K562 (cell line): ENCODE results near the gene FANCC. TPM values are rescaled to one million over a fixed set of nuclear protein-coding genes. Genes with fewer than 3 reads are reported as not detected.

Experiments used
- ATAC-seq: fragments of 200-7000 bp; cut with Tn5 transposase; 3 replicates; pipeline ENCODE4 v1.9.1; 2020; ENCODE audit warnings: moderate library complexity
- BruUV-seq: library from RNA; stranded (reverse); fragments of 400-500 nt; replicated peaks from 2 replicates; lab custom pipeline; 2021; lab: Mats Ljungman, UMichigan
- CTCF ChIA-PET: fragments of 300-600 bp; formaldehyde crosslinking; extraction: SDS; loops from one replicate; lab custom pipeline; 2021; ENCODE audit warnings: low intra/inter-chr PET ratio; lab: Yijun Ruan, JAX
- POLR2A ChIA-PET: fragments of 300-600, 350-650 bp; sonication (Branson Sonifier 250); formaldehyde crosslinking; extraction: SDS; loops from one replicate; lab custom pipeline; 2021; ENCODE audit warnings: antibody characterized with exemption, inconsistent platforms; lab: Yijun Ruan, JAX
- DNase-seq, 4 experiments: peaks; one replicate each; pipeline versions ENCODE4 v3.0.0 to v3.0.0-alpha.2; 2011 to 2018; ENCODE audit warnings: low spot score in 3 of 4, mixed read lengths in 3 of 4; ENCODE audit errors: extremely low read depth in 1 of 4
- FAIRE-seq: peaks from 2 replicates; lab custom pipeline; 2011; peaks lifted over from hg19 to GRCh38; lab: Jason Lieb, UNC
- H2AFZ ChIP-seq: 2 replicates; pipeline ENCODE4 v1.6.0; 2011; ENCODE audit warnings: low read depth, low read length, control low read depth, inconsistent platforms
- H3K27ac ChIP-seq: fragments of 200-600 bp; 3 replicates; pipeline ENCODE4 v1.8.0; 2011; ENCODE audit warnings: low read depth, mild to moderate bottlenecking, control low read depth, inconsistent platforms, low read length, moderate library complexity, mixed read lengths; ENCODE audit errors: extremely low read depth
- H3K27me3 ChIP-seq, 2 experiments: fragments of 300-600 bp in 1 of 2; 2 replicates in 1 of 2; 3 replicates in 1 of 2; pipeline versions ENCODE4 v1.6.0 to v1.8.0; 2011; ENCODE audit warnings: inconsistent platforms in 2 of 2, low read length in 2 of 2, mild to moderate bottlenecking in 1 of 2, mixed read lengths in 1 of 2, moderate library complexity in 1 of 2; ENCODE audit not compliant: control insufficient read depth in 2 of 2, insufficient read depth in 2 of 2
- H3K36me3 ChIP-seq: fragments of 300-600 bp; 3 replicates; pipeline ENCODE4 v1.8.0; 2011; ENCODE audit warnings: mild to moderate bottlenecking, low read length, inconsistent platforms; ENCODE audit not compliant: control insufficient read depth, insufficient read depth
- H3K4me1 ChIP-seq, 2 experiments: fragments of 200-600 bp in 1 of 2; replicated peaks in 1 of 2; 2 replicates in 1 of 2; 3 replicates in 1 of 2; pipeline versions ENCODE4 v1.5.1 to v1.8.0; 2011; ENCODE audit warnings: inconsistent platforms in 2 of 2, low read length in 2 of 2, mild to moderate bottlenecking in 1 of 2, mixed read lengths in 1 of 2, moderate library complexity in 1 of 2; ENCODE audit not compliant: control insufficient read depth in 2 of 2, insufficient read depth in 2 of 2
- H3K4me2 ChIP-seq: 2 replicates; pipeline ENCODE4 v1.6.1; 2011; ENCODE audit warnings: low read length, control low read depth, inconsistent platforms, mixed read lengths; ENCODE audit not compliant: insufficient read depth
- H3K4me3 ChIP-seq: fragments of 200-600 bp; sonication (generic), shearing (Covaris generic); 2 replicates; pipeline ENCODE4 v1.5.1; 2016; ENCODE audit warnings: control low read depth, inconsistent platforms
- H3K79me2 ChIP-seq: fragments of 200-600 bp; 3 replicates; pipeline ENCODE4 v1.8.0; 2011; ENCODE audit warnings: low read length, inconsistent platforms; ENCODE audit not compliant: control insufficient read depth, insufficient read depth
- H3K9ac ChIP-seq, 2 experiments: 2 replicates each; pipeline versions ENCODE4 v1.6.0 to v1.6.1; 2011; ENCODE audit warnings: low read depth in 2 of 2, low read length in 2 of 2, control low read depth in 1 of 2, inconsistent platforms in 1 of 2, mild to moderate bottlenecking in 1 of 2, mixed read lengths in 1 of 2; ENCODE audit not compliant: insufficient read depth in 1 of 2
- H3K9me1 ChIP-seq: one replicate; pipeline ENCODE4 v1.6.0; 2011; ENCODE audit warnings: inconsistent platforms, mild to moderate bottlenecking, low read length, moderate library complexity; ENCODE audit not compliant: control insufficient read depth, insufficient read depth
- H3K9me3 ChIP-seq: replicated peaks from 2 replicates; pipeline ENCODE4 v1.5.1; 2011; ENCODE audit warnings: low read depth, low read length, inconsistent platforms; ENCODE audit not compliant: control insufficient read depth, insufficient read depth
- H4K20me1 ChIP-seq: replicated peaks from 2 replicates; pipeline ENCODE4 v1.6.1; 2011; ENCODE audit warnings: low read length, inconsistent platforms, mixed read lengths; ENCODE audit not compliant: control insufficient read depth, insufficient read depth
- CBX8 ChIP-seq: fragments of 200-600 bp; sonication (generic); IDR thresholded peaks from 2 replicates; pipeline ENCODE4 v1.6.1; 2012; ENCODE audit warnings: borderline replicate concordance, mixed run types, low read depth, mild to moderate bottlenecking, moderate library complexity, mixed read lengths, low read length, control low read depth, inconsistent platforms; ENCODE audit not compliant: poor library complexity, severe bottlenecking; ENCODE audit errors: extremely low read depth
- MECOM ChIP-seq: fragments of 250-450 bp; sonication (Bioruptor Pico); IDR thresholded peaks from 2 replicates; pipeline ENCODE4 v1.8.0; 2022; ENCODE audit warnings: inconsistent platforms
- MEIS2 ChIP-seq: fragments of 450-650 bp; IDR thresholded peaks from 2 replicates; pipeline ENCODE4 v1.6.1; 2014; ENCODE audit warnings: mild to moderate bottlenecking; ENCODE audit not compliant: partially characterized antibody
- POLR2AphosphoS5 ChIP-seq: IDR thresholded peaks from 2 replicates; pipeline ENCODE4 v1.6.1; 2011; ENCODE audit warnings: mild to moderate bottlenecking, low read depth, low read length, moderate library complexity; ENCODE audit not compliant: control insufficient read depth, insufficient read depth
- WGBS: fragments of 100-300 bp; shearing (Covaris generic); methylation state at CpG from one replicate; pipeline ENCODE4 v1.1.6; 2016; ENCODE audit warnings: low coverage, mixed read lengths; ENCODE audit not compliant: insufficient coverage; ENCODE audit errors: missing lambda C conversion rate; 5-methylcytosine and 5-hydroxymethylcytosine counted together
- in situ Hi-C: fragments of 300-500 bp; cut with MboI; formaldehyde crosslinking; loops from 4 replicates; pipeline ENCODE4 v1.15.0; 2018; ENCODE audit warnings: inconsistent platforms, mixed read lengths
- intact Hi-C: fragments of 100-400 bp; cut with micrococcal nuclease; formaldehyde crosslinking; loops from 2 replicates; pipeline ENCODE4 v1.14.2; 2022
- polyA plus RNA-seq, 8 experiments: library from polyadenylated mRNA; depleted of rRNA in 4 of 8; stranded (reverse) in 5 of 8; unstranded in 3 of 8; fragments of >200 nt; fragmentation: Nextera tagmentation in 2 of 8; fragmentation: Illumina TruSeq in 1 of 8; extraction: Ambion mirVana in 2 of 8; extraction: Trizol in 1 of 8; gene quantifications; 2 replicates each; pipeline versions ENCODE4 v1.2.1 to v1.2.3, GENCODE V29; 2011 to 2014; ENCODE audit warnings: inconsistent platforms in 1 of 8, missing spikeins in 1 of 8
- total RNA-seq, 7 experiments: library from RNA; depleted of rRNA in 6 of 7; stranded (reverse); fragments of >200 nt in 6 of 7; fragmentation: Illumina TruSeq in 2 of 7; extraction: Trizol in 2 of 7; gene quantifications; 2 replicates each; pipeline versions ENCODE4 v1.2.1 to v1.2.3, GENCODE V29; 2011 to 2021; ENCODE audit warnings: low replicate concordance in 1 of 7
- TF ChIP-seq, protein P1 (sequence below): fragments of 250-450 bp; sonication (Bioruptor Pico); IDR thresholded peaks from 2 replicates; pipeline ENCODE4 v1.8.0; 2021; ENCODE audit warnings: borderline replicate concordance, mild to moderate bottlenecking, moderate library complexity; ENCODE audit not compliant: poor library complexity, severe bottlenecking

Gene FANCC
- total and polyA plus RNA-seq, 9 of the 15 experiments (the other 6 are each of a cell fraction or from before 2014, with no cell fraction given): 4.6 to 18.4 (median 14.2) TPM

DNA sequence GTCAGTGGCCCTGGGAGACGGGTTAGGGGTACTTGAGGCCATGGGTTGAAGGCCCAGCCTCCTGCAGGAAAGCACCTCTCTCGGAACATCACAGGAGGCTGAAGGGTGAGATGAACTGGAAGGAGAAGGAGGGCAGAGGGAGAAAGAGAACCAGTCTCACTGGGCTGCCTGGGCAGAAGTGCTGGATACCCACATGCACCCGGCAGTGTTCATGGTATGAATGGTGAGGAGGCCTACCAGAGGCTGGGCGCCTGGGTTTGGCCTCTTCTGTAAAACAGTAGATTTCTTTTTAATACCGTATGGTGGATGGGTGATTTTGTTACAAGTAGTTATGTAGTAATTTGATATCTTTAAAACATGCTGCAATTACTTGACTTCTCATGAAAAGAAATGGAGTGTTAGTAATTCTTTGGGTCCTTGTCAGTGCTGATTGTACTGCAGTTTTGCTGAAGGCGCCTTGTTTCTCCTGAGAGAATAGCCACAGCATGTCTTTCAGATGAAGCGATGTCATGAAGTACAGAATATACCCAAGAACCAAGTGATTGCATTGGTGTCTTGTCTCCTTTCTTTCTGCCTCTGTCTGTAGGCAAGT lies 258.6 kb downstream of the FANCC start:
- ATAC-seq (no peak), DNase-seq (no peak), FAIRE-seq (no peak)
- in situ Hi-C loops: no loop called here
- Histone ChIP-seq H3K9me1 (no peaks in the 10 kb centered on the region), H3K9ac (no peak overlapping the region), H3K9me3 (no peaks in the 10 kb centered on the region), H3K27ac (no peak overlapping the region), H3K36me3 (peaks cover 7% of the 10 kb centered on the region; the same call in 2 of the 3 replicates), H3K4me1 (peaks cover 0 to 3% of the 10 kb centered on the region in 2 experiments; a peak in 2 of 5 replicates), H3K27me3 (no peaks in the 10 kb centered on the region), H4K20me1 (no peaks in the 10 kb centered on the region), H3K4me2 (no peak overlapping the region), H2AFZ (no peak overlapping the region), H3K4me3 (no peak overlapping the region), H3K79me2 (no peaks in the 10 kb centered on the region)
- TF ChIP-seq MEIS2: no peak
- no peak for TF ChIP-seq CBX8
- TF ChIP-seq, protein P1, sequence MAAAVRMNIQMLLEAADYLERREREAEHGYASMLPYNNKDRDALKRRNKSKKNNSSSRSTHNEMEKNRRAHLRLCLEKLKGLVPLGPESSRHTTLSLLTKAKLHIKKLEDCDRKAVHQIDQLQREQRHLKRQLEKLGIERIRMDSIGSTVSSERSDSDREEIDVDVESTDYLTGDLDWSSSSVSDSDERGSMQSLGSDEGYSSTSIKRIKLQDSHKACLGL: no peak
- TF ChIP-seq POLR2AphosphoS5: no peak
- TF ChIP-seq MECOM (CRISPR knock-in tag): no peak
- BruUV-seq: no TSS peak
- ChIA-PET CTCF (no interaction called here), POLR2A (no interaction called here)
- 87% methylated on average over 7 of the region's 7 CpGs for WGBS
- intact Hi-C loops: no loop called here
